Tibial artery (tissue), 4 donors: ENCODE results near the gene POFUT2.
A peak's percentile ranks its signal among the peaks of the same experiment; 100 is the strongest.

Source experiments
- DNase-seq, 2 donors: peaks; one replicate each; pipeline ENCODE4 v3.0.0-alpha.2; 2019
- H3K27ac ChIP-seq, 2 donors: fragments of 200-600 bp; sonication (generic) in 1 of 2; 1 replicate in 1 of 2; 2 replicates in 1 of 2; pipeline ENCODE4 v1.5.1; 2018 to 2019; ENCODE audit warnings: mild to moderate bottlenecking in 1 of 2
- H3K27me3 ChIP-seq, 2 donors: fragments of 200-600 bp; sonication (generic) in 1 of 2; one replicate each; pipeline versions ENCODE4 v1.5.1 to v1.6.0; 2016 to 2019
- H3K36me3 ChIP-seq, 3 donors: fragments of 200-600 bp; sonication (generic) in 2 of 3; one replicate each; pipeline ENCODE4 v1.5.1; 2016 to 2019; ENCODE audit warnings: mild to moderate bottlenecking in 2 of 3
- H3K4me1 ChIP-seq, 4 donors: fragments of 200-600 bp; sonication (generic) in 2 of 4; 1 replicate in 3 of 4; 2 replicates in 1 of 4; pipeline ENCODE4 v1.5.1; 2016 to 2019
- H3K4me3 ChIP-seq, 2 donors: fragments of 200-600 bp; sonication (generic) in 1 of 2; 1 replicate in 1 of 2; 2 replicates in 1 of 2; pipeline ENCODE4 v1.5.1; 2018 to 2019; ENCODE audit warnings: mild to moderate bottlenecking in 2 of 2
- H3K9me3 ChIP-seq, 3 donors: fragments of 200-600 bp; sonication (generic) in 1 of 3; one replicate each; pipeline ENCODE4 v1.5.1; 2016 to 2019
- CTCF ChIP-seq, 2 experiments: fragments of 200-600 bp in 1 of 2; fragments of 450-650 bp in 1 of 2; IDR thresholded peaks; one replicate each; pipeline ENCODE4 v1.5.1; 2017 to 2019; ENCODE audit warnings: antibody characterized with exemption in 2 of 2, mild to moderate bottlenecking in 1 of 2, moderate library complexity in 1 of 2
- intact Hi-C: fragments of 100-400 bp; cut with DNase I; formaldehyde crosslinking; loops from one replicate; pipeline ENCODE4 v1.15.0; 2023; ENCODE audit warnings: low total_unique reads

The POFUT2 gene

GRCh38 chr21:45260191-45260825 lies 27.4 kb downstream of the POFUT2 start:
- intact Hi-C loops, result no loop called here
- H3K9me3 ChIP-seq, result no peaks in the 10 kb centered on the region
- peaks cover 0 to 9% (median 6%) of the 10 kb centered on the region in 4 donors for H3K4me1 ChIP-seq
- H3K27me3 ChIP-seq, result peaks cover 0 to 33% of the 10 kb centered on the region in 2 donors
- DNase-seq, result no peak
- H3K36me3 ChIP-seq, result peaks cover 15 to 29% (median 24%) of the 10 kb centered on the region in 3 donors
- no peak overlapping the region for H3K27ac ChIP-seq
- TF ChIP-seq CTCF (IDR thresholded peaks at IDR 0.05), result no peak
- no peak overlapping the region for H3K4me3 ChIP-seq

- intact Hi-C loops, result no loop called here
- Histone ChIP-seq H3K27ac (no peak overlapping the region), H3K27me3 (peaks cover 0 to 43% of the 10 kb centered on the region in 2 donors), H3K4me3 (no peak overlapping the region), H3K9me3 (no peaks in the 10 kb centered on the region), H3K4me1 (peaks cover 0 to 9% (median 6%) of the 10 kb centered on the region in 4 donors), H3K36me3 (peaks cover 5 to 19% (median 15%) of the 10 kb centered on the region in 3 donors)
- DNase-seq, result peak; percentile 18 to 51
- TF ChIP-seq CTCF (IDR thresholded peaks at IDR 0.05), result no peak
Measured at GRCh38 chr21:45259206-45259840, 28.4 kb downstream of the POFUT2 start.

- H3K36me3 ChIP-seq, result peaks cover 0 to 10% (median 6%) of the 10 kb centered on the region in 3 donors
- TF ChIP-seq CTCF (IDR thresholded peaks at IDR 0.05), result no peak
- H3K9me3 ChIP-seq, result no peaks in the 10 kb centered on the region
- H3K4me3 ChIP-seq, result no peak overlapping the region
- peak; percentile 15 to 60 for DNase-seq
- peaks cover 0 to 9% (median 6%) of the 10 kb centered on the region in 4 donors for H3K4me1 ChIP-seq
- no peak overlapping the region for H3K27ac ChIP-seq
- H3K27me3 ChIP-seq, result peaks cover 0 to 47% of the 10 kb centered on the region in 2 donors
- intact Hi-C loops, result no loop called here
Measured at GRCh38 chr21:45258466-45258865, 29.2 kb downstream of the POFUT2 start.

GRCh38 chr21:45257673-45258341 lies 29.9 kb downstream of the POFUT2 start:
- intact Hi-C loops, result no loop called here
- H3K36me3 ChIP-seq, result peaks cover 0 to 4% (median 0%) of the 10 kb centered on the region in 3 donors
- no peak overlapping the region for H3K27ac ChIP-seq
- H3K4me1 ChIP-seq, result peaks cover 0 to 9% (median 6%) of the 10 kb centered on the region in 4 donors
- H3K4me3 ChIP-seq, result no peak overlapping the region
- peaks cover 0 to 47% of the 10 kb centered on the region in 2 donors for H3K27me3 ChIP-seq
- no peaks in the 10 kb centered on the region for H3K9me3 ChIP-seq
- TF ChIP-seq CTCF (IDR thresholded peaks at IDR 0.05), result no peak
- DNase-seq, result peak; percentile 12 to 66

GRCh38 chr21:45256912-45257672 lies 30.6 kb downstream of the POFUT2 start:
- H3K9me3 ChIP-seq, result no peaks in the 10 kb centered on the region
- H3K27me3 ChIP-seq, result peaks cover 0 to 47% of the 10 kb centered on the region in 2 donors
- no peak overlapping the region for H3K27ac ChIP-seq
- no peak overlapping the region for H3K4me3 ChIP-seq
- no peak for TF ChIP-seq CTCF (IDR thresholded peaks at IDR 0.05)
- peak in 1 of 2 donors; percentile 12 for DNase-seq
- peaks cover 0 to 9% (median 6%) of the 10 kb centered on the region in 4 donors for H3K4me1 ChIP-seq
- intact Hi-C loops, result no loop called here
- H3K36me3 ChIP-seq, result no peaks in the 10 kb centered on the region
